ENCODE results near the gene MOCS1. TPM values are rescaled to one million over a fixed set of nuclear protein-coding genes. Genes with fewer than 3 reads are reported as not detected.

The MOCS1 gene
- total and polyA plus RNA-seq, 2 donors (not counting 1 experiment from before 2014, with no cell fraction given) = 0.15 TPM; not detected in 1

- ChIA-PET POLR2A (no interaction called here), CTCF (interaction anchor here (1.0 kb wide), 1 partner anchor 56 kb away, joined by 3 read pairs; no protein-coding TSS in a partner anchor)
- Histone ChIP-seq H3K36me3 (replicated peaks in 1 of 2; ENCODE audit: control extremely low read depth in 1 of 2, control insufficient read depth in 1 of 2, extremely low read depth in 1 of 2, insufficient read depth in 2 of 2, low read length in 1 of 2) (no peaks in the 10 kb centered on the region), H3K79me2 (ENCODE audit: control insufficient read depth, insufficient read depth, low read length) (no peaks in the 10 kb centered on the region), H3K27me3 (replicated peaks in 1 of 4; ENCODE audit: control extremely low read depth in 1 of 4, control insufficient read depth in 3 of 4, insufficient read depth in 4 of 4, low read length in 3 of 4) (no peaks in the 10 kb centered on the region), H3K9me3 (ENCODE audit: control extremely low read depth in 1 of 3, control insufficient read depth in 2 of 3, insufficient read depth in 1 of 3, low read length in 2 of 3) (peaks cover 0 to 10% (median 0%) of the 10 kb centered on the region in 3 donors), H4K20me1 (ENCODE audit: control insufficient read depth, insufficient read depth, low read length, poor library complexity, severe bottlenecking) (no peaks in the 10 kb centered on the region), H2AFZ (ENCODE audit: insufficient read depth, low read depth, low read length, poor library complexity, severe bottlenecking) (no peak overlapping the region), H3K4me1 (ENCODE audit: control insufficient read depth in 2 of 2, insufficient read depth in 2 of 2, low read length in 2 of 2) (no peaks in the 10 kb centered on the region), H3K4me3 (ENCODE audit: control extremely low read depth in 1 of 5, extremely low read depth in 1 of 5, insufficient read depth in 1 of 5, low read depth in 2 of 5, low read length in 4 of 5) (no peak overlapping the region), H3K4me2 (replicated peaks; ENCODE audit: low read depth, low read length, poor library complexity, severe bottlenecking) (no peak overlapping the region), H3K27ac (ENCODE audit: low read length in 2 of 2) (no peak overlapping the region), H3K9ac (ENCODE audit: low read length) (no peak overlapping the region)
- Mint-ChIP-seq H3K4me3 (no peak overlapping the region), H3K4me1 (no peaks in the 10 kb centered on the region), H3K27ac (no peak overlapping the region), H3K27me3 (peaks cover 12% of the 10 kb centered on the region), H3K9me3 (ENCODE audit: insufficient read depth) (no peaks in the 10 kb centered on the region)
- ATAC-seq (ENCODE audit: low read depth) (no peak), DNase-seq (no peak)
- WGBS (ENCODE audit: insufficient coverage) = 93% methylated on average over 3 of the region's 5 CpGs
- no peak for TF ChIP-seq CTCF (IDR thresholded peaks at IDR 0.05)
- no peak for TF ChIP-seq EZH2 (IDR thresholded peaks at IDR 0.05; ENCODE audit: borderline replicate concordance, insufficient read depth, low read depth, low read length, poor library complexity, severe bottlenecking)
- intact Hi-C loops (cut with micrococcal nuclease) = no loop called here
These were observed 15.4 kb downstream of the MOCS1 start for GRCh38 chr6:39918831-39919230.

- Histone ChIP-seq H3K27me3 (replicated peaks in 1 of 4; ENCODE audit: control extremely low read depth in 1 of 4, control insufficient read depth in 3 of 4, insufficient read depth in 4 of 4, low read length in 3 of 4) (no peaks in the 10 kb centered on the region), H3K4me1 (ENCODE audit: control insufficient read depth in 2 of 2, insufficient read depth in 2 of 2, low read length in 2 of 2) (no peaks in the 10 kb centered on the region), H3K36me3 (replicated peaks in 1 of 2; ENCODE audit: control extremely low read depth in 1 of 2, control insufficient read depth in 1 of 2, extremely low read depth in 1 of 2, insufficient read depth in 2 of 2, low read length in 1 of 2) (no peaks in the 10 kb centered on the region), H3K79me2 (ENCODE audit: control insufficient read depth, insufficient read depth, low read length) (no peaks in the 10 kb centered on the region), H4K20me1 (ENCODE audit: control insufficient read depth, insufficient read depth, low read length, poor library complexity, severe bottlenecking) (no peaks in the 10 kb centered on the region), H3K4me3 (ENCODE audit: control extremely low read depth in 1 of 5, extremely low read depth in 1 of 5, insufficient read depth in 1 of 5, low read depth in 2 of 5, low read length in 4 of 5) (no peak overlapping the region), H3K4me2 (replicated peaks; ENCODE audit: low read depth, low read length, poor library complexity, severe bottlenecking) (no peak overlapping the region), H3K9me3 (ENCODE audit: control extremely low read depth in 1 of 3, control insufficient read depth in 2 of 3, insufficient read depth in 1 of 3, low read length in 2 of 3) (peaks cover 0 to 5% (median 0%) of the 10 kb centered on the region in 3 donors), H3K27ac (ENCODE audit: low read length in 2 of 2) (no peak overlapping the region), H2AFZ (ENCODE audit: insufficient read depth, low read depth, low read length, poor library complexity, severe bottlenecking) (no peak overlapping the region), H3K9ac (ENCODE audit: low read length) (no peak overlapping the region)
- CTCF ChIA-PET = no interaction called here
- DNase-seq (no peak), ATAC-seq (ENCODE audit: low read depth) (no peak)
- POLR2A ChIA-PET = no interaction called here
- H3K4me1 Mint-ChIP-seq = no peaks in the 10 kb centered on the region
- no peak for TF ChIP-seq CTCF (IDR thresholded peaks at IDR 0.05)
- no peak for TF ChIP-seq EZH2 (IDR thresholded peaks at IDR 0.05; ENCODE audit: borderline replicate concordance, insufficient read depth, low read depth, low read length, poor library complexity, severe bottlenecking)
- 100% methylated on average over 2 of the region's 3 CpGs for WGBS (ENCODE audit: insufficient coverage)
- H3K4me3 Mint-ChIP-seq = no peak overlapping the region
- intact Hi-C loops (cut with micrococcal nuclease) = no loop called here
- no peak overlapping the region for H3K27ac Mint-ChIP-seq
- peaks cover 12% of the 10 kb centered on the region for H3K27me3 Mint-ChIP-seq
- H3K9me3 Mint-ChIP-seq (ENCODE audit: insufficient read depth) = no peaks in the 10 kb centered on the region
These were observed 16.3 kb downstream of the MOCS1 start for GRCh38 chr6:39917981-39918380.

All from B cell (primary cell).